HG02678 (cell line): Measurements from ENCODE around the gene CAPS.
"Not testable (repeated sequence)": the region's sequence is repeated elsewhere in the genome, so short reads cannot be mapped to it uniquely, and the experiment has no call there.

Source experiments
- ATAC-seq: cut with Tn5 transposase; IDR thresholded peaks from one replicate; pipeline ENCODE4 v1.9.1; 2021; ENCODE audit warnings: mild to moderate bottlenecking, moderate library complexity; ENCODE audit not compliant: unreplicated experiment

Gene CAPS

GRCh38 chr19:5913739-5914357 is at the start of gene CAPS:
Gene CAPS (plus strand): TSS chr19:5914254. CDS start chr19:5914407, 153 bp downstream.
- ATAC-seq, result no peak

GRCh38 chr19:5864725-5865486 is 49.1 kb upstream of the CAPS start:
- ATAC-seq, result no peak

- no peak for ATAC-seq
Observed at GRCh38 chr19:5865772-5866171, 48.3 kb upstream of the CAPS start.

GRCh38 chr19:5867201-5868136 is 46.6 kb upstream of the CAPS start:
- no peak for ATAC-seq

GRCh38 chr19:5870986-5871394 is 43.1 kb upstream of the CAPS start:
- ATAC-seq, result no peak

- ATAC-seq, result no peak
Observed at GRCh38 chr19:5873617-5874199, 40.3 kb upstream of the CAPS start.

- ATAC-seq, result not testable (repeated sequence)
Observed at GRCh38 chr19:5874496-5874895, 39.6 kb upstream of the CAPS start.

GRCh38 chr19:5877427-5877826 is 36.6 kb upstream of the CAPS start:
- no peak for ATAC-seq

- no peak for ATAC-seq
Observed at GRCh38 chr19:5877882-5878281, 36.2 kb upstream of the CAPS start.

- no peak for ATAC-seq
Observed at GRCh38 chr19:5880196-5880595, 33.9 kb upstream of the CAPS start.

GRCh38 chr19:5880604-5881078 is 33.4 kb upstream of the CAPS start:
- no peak for ATAC-seq

- ATAC-seq, result no peak
Observed at GRCh38 chr19:5881543-5882299, 32.3 kb upstream of the CAPS start.

- ATAC-seq, result no peak
Observed at GRCh38 chr19:5882421-5882968, 31.6 kb upstream of the CAPS start.

- ATAC-seq, result not testable (repeated sequence)
Observed at GRCh38 chr19:5883157-5883873, 30.7 kb upstream of the CAPS start.

GRCh38 chr19:5884065-5884811 is 29.8 kb upstream of the CAPS start:
- not testable (repeated sequence) for ATAC-seq

- ATAC-seq, result no peak
Observed at GRCh38 chr19:5889288-5889971, 24.6 kb upstream of the CAPS start.

- ATAC-seq, result no peak
Observed at GRCh38 chr19:5890099-5890498, 24.0 kb upstream of the CAPS start.

GRCh38 chr19:5891572-5891937 is 22.5 kb upstream of the CAPS start:
- no peak for ATAC-seq
